NCI-H524 (cell line): ENCODE data around the gene PARD3B.

Experiments used
- DNase-seq, 2 experiments: peaks; one replicate each; lab custom pipeline; 2025; lab: John Stamatoyannopoulos, UW

Gene PARD3B

GRCh38 chr2:204657024-204657423, 111.7 kb downstream of the PARD3B start:
- no peak for DNase-seq

DNA sequence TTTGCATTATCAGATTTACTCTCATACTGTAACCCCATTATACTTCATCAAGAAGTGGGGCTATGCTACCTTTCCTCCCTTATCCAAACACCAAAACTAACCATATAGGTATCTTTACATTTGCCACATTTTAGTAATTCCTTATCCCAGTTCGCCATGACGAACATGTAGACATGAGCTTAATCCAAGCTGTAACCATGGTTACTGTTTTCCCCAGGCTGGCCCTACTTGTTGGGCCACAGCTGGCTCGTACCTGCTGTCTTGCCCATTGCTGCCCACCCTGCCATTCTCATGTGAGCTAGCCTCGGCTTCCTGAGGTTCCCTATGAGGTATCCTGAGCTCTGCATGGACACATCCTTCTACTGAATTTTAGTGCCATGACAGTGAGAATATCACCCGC, 117.7 kb downstream of the PARD3B start:
- DNase-seq = peak in 1 of 2 experiments; percentile 30

- DNase-seq = no peak
Observed at GRCh38 chr2:204663816-204664425, 118.6 kb downstream of the PARD3B start.

GRCh38 chr2:204664708-204665121, 119.4 kb downstream of the PARD3B start:
- no peak for DNase-seq

DNA sequence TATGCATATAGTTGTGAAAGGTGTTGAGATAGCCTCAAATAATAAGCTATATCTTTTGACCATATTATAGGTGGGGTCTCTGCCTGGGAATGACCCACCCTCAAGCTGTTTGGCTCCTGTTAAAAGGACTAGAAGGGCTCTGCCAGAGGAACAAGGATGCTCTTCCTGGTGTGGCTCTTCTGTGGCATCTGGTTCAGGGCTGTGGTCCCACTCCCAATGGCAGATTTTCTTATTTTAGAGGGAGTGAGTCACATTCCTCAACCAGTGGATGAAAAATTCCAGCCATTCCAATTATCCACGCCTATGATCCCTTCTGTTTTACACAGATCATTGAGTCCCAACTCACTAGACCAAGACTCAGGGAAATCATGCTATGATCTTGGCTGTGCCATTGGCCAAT, 119.9 kb downstream of the PARD3B start:
- no peak for DNase-seq

DNA sequence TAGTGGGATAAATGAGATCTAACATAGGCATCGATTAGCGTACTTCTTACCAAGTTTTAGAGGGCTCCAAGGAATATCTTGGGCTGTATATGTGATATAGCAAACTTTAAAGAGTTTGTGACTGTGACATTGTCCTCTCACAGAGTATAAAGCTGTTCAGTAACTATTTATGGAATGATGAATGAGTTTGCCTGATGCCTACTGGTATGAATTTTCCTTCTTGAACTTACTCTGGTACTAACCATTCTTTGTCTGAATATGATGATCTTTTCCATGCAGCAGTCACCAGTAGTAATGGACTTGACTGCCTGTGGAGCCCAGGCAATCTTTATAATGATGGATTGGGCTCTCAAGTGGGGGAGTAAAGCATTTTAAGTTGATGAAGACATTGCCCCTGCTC, 120.5 kb downstream of the PARD3B start:
- DNase-seq = no peak

GRCh38 chr2:204667990-204668389, 122.7 kb downstream of the PARD3B start:
- DNase-seq = no peak

DNA sequence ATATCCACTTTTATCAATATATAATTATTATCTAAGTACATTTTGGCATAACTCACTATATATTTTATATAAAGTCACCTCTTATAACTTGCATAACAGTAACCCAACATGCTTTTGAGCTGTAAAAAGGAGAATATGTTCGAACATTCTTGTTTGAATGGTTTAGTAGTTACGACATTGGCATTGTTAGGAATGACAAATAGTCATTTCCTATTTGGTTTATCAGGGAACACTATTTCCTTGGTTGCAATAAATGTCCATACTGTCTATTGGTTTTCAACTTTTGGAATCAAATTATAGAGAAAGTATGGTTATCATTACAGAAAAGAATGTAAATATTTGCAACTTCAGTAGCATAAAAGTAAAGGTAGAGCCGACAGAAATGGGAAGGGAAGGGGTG, 124.1 kb downstream of the PARD3B start:
- no peak for DNase-seq

- no peak for DNase-seq
Observed at GRCh38 chr2:204670124-204670523, 124.8 kb downstream of the PARD3B start.

- DNase-seq = no peak
Observed at GRCh38 chr2:204670756-204671155, 125.5 kb downstream of the PARD3B start.

GRCh38 chr2:204672772-204673171, 127.5 kb downstream of the PARD3B start:
- no peak for DNase-seq

DNA sequence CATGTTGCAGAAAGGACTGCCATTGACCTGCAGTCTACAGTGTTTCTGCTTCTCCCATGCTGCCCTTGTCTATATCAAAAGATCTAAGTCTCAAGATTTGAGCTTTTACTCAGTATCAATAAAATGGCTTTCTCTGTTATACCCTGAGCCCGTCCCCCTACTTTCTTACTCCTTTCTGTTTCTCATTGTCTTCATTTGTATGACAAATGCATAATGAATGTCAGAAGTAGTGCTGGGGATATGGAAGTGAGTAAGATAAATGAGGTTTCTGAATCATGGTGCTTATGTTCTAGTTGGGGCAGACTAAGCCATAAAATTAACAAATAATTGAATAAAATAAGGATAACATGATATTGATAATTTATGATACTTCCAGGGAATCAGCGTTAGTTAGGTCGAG, 128.6 kb downstream of the PARD3B start:
- DNase-seq = no peak

DNA sequence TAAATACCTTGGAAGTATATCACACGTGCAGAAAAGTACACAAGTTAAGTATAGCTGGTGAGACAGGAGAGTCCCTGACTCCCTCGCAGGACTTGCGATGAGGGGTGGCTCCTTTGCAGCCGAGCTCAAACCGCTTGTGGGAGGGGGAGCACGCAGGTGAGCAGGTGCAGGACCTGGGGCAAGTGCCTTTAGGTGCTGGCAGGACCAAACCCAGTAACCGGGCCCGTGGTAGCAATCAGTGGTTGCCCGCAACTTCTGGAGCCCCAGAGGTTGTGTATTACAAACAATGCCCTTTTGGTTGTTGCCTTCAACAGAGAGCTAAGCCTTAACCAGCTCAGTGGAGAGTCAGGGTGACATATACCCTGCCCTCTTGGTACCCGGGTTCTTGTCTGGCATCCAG, 132.8 kb downstream of the PARD3B start:
- DNase-seq = no peak

GRCh38 chr2:204680576-204680975, 135.3 kb downstream of the PARD3B start:
- DNase-seq = no peak

GRCh38 chr2:204681412-204681811, 136.1 kb downstream of the PARD3B start:
- DNase-seq = no peak

- no peak for DNase-seq
Observed at GRCh38 chr2:204683384-204683783, 138.1 kb downstream of the PARD3B start.

DNA sequence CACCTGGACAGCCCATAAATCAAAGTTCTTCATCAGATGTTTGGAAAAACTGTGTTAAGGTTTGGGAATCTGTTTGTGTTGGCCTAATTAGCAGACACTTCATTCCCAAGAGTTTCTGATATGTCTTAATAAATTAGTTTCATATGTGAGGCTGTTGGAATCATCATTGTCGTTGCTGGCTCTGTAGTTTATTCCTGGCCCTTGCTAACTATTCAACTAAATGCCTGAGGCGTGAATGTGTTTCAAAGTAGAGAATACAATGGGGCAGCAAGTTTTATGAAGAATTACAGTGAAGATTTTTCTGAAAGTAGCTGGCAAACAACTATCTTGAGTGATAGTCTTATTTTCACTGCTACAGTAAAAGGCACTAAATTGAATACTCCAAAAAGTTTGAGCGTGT, 141.1 kb downstream of the PARD3B start:
- no peak for DNase-seq

- no peak for DNase-seq
Observed at GRCh38 chr2:204687776-204688175, 142.5 kb downstream of the PARD3B start.

GRCh38 chr2:204691911-204692510, 146.7 kb downstream of the PARD3B start:
- DNase-seq = peak; percentile 8 to 74

GRCh38 chr2:204692790-204693189, 147.5 kb downstream of the PARD3B start:
- no peak for DNase-seq

DNA sequence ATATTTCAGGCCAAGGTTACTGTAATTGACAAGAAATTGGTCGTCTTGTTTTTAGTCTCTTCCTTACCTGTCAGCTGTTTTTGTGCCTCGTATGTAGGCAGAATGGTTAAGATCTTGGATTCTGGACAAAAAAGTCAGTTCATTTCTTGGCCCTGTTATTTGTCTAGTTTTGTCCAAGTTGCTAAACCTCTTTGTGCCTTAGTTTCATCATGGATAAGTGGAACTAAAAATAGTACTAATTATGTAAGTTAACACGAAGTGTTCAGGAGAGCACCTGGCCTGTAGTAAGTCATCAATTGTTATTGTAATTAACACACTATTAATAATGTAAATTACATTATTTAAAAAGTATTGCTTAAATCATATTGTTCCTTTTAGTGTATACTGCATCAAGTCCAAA, 148.0 kb downstream of the PARD3B start:
- DNase-seq = no peak

DNA sequence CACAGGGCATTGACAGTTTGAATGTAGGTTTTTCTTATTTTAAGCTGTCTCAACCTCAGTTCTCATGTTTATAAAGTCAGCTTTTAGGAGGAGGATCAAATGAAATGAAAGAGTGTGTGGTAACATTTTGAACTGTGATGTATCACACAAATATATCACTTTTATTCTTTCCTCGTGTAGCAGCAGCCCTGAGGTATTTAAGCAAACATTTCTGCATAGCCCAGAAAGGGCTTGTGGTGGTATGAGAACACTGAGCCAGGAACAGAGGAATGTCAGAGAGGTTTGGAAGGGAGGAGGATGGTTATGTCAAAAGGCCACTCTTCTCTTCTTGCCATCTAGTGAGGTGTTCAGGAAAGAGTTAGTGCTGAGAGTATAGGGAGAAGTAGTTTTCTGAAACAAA, 150.2 kb downstream of the PARD3B start:
- DNase-seq = no peak

DNA sequence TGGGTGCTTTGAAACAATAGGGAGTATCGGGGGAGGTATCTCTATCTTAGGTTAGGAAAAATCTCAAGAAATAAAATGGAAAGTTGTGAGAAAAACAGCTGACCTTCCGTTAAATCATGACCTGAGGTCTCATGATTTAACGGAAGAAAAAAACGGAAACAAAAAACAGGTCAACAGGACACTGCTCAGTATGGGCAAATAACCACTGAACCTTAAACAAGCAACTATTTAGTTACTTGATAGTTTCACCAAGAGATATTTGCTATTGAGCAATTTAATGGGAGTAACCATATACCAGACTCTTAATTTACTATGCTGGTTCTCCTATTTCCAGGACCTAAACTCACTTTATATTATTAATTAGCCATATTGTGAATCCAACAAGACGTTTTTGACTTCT, 150.8 kb downstream of the PARD3B start:
- DNase-seq = no peak

GRCh38 chr2:204705243-204705932, 160.1 kb downstream of the PARD3B start:
- peak; percentile 4 to 68 for DNase-seq
